Coronary artery (tissue), 2 donors: ENCODE data around the gene SAMD10.
A peak's percentile ranks its signal among the peaks of the same experiment; 100 is the strongest.

ENCODE experiments used
- DNase-seq: peaks from one replicate; pipeline ENCODE4 v3.0.0-alpha.2; 2017; ENCODE audit warnings: low spot score
- H3K27ac ChIP-seq, 2 donors: fragments of 200-600 bp; sonication (generic); one replicate each; pipeline ENCODE4 v1.5.1; 2016 to 2019
- H3K4me3 ChIP-seq: fragments of 200-600 bp; sonication (generic); 2 replicates; pipeline ENCODE4 v1.5.1; 2016; ENCODE audit warnings: mild to moderate bottlenecking, moderate library complexity
- TF ChIP-seq, protein P1 (sequence below): fragments of 200-600 bp; sonication (generic); IDR thresholded peaks from one replicate; pipeline ENCODE4 v1.5.1; 2019; ENCODE audit warnings: antibody characterized with exemption

SAMD10 gene

DNA sequence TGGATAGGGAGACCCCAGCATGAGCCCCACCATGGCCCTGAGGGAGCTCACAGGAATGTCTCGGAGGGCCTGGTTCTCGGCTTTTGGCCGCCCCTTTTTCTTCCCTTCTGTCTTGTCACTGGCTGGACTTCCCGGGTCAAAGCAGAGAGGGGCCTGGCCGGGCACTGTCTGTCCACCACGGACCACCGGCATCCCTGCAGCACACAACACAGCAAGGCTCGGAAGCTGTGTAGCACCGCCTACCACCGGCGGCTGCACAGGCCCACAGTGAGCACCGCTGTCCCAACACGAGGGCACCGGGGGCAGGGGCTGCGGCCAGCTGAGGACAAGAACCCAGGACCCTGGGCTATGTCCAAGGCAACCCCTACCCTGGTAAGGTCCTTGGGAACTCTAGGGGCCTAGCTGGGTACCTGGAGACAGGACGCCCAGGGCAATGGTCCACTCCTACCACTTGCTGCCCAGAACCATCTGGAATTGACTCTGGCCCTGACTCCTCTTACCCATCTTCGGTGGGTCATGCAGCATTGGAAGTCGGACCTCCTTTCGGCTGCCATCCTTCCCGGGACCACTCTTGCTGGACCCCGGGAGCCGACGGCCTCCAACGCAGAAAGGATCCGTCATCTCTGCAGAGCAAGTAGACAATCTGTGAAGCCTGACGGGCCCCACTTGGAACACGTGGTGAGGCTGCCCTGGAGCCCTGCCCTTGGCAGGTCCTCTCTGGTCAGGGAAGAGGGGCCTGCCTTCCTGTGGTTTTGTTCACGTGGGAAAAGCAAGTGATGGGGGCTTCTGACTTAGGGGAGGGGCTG, 11.9 kb downstream of the SAMD10 start:
- TF ChIP-seq, protein P1, sequence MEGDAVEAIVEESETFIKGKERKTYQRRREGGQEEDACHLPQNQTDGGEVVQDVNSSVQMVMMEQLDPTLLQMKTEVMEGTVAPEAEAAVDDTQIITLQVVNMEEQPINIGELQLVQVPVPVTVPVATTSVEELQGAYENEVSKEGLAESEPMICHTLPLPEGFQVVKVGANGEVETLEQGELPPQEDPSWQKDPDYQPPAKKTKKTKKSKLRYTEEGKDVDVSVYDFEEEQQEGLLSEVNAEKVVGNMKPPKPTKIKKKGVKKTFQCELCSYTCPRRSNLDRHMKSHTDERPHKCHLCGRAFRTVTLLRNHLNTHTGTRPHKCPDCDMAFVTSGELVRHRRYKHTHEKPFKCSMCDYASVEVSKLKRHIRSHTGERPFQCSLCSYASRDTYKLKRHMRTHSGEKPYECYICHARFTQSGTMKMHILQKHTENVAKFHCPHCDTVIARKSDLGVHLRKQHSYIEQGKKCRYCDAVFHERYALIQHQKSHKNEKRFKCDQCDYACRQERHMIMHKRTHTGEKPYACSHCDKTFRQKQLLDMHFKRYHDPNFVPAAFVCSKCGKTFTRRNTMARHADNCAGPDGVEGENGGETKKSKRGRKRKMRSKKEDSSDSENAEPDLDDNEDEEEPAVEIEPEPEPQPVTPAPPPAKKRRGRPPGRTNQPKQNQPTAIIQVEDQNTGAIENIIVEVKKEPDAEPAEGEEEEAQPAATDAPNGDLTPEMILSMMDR, result no peak
- Histone ChIP-seq H3K4me3 (no peak overlapping the region), H3K27ac (peak overlapping the region in 1 of 2 donors; percentile 76)
- no peak for DNase-seq

DNA sequence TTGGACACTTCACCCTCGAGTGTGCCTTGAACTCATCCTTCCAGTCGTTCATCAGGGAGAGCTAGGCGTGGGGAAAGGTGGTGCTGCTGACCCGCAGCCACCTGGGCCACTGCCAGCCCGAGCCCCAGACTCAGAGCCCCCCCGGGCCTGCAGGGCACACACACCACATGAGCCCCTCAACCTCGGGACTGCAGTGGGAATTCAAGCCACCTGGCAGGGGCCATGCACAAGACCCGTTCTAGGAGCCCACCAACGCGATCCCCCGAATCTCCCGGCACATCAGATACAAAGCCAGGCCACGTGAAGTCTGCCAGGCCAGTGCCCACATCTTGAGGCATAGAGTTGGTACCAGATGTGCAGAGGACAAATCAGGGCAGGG, 12.5 kb downstream of the SAMD10 start:
- H3K27ac ChIP-seq, result no peak overlapping the region
- TF ChIP-seq, protein P1, result no peak
- DNase-seq, result no peak
- no peak overlapping the region for H3K4me3 ChIP-seq

DNA sequence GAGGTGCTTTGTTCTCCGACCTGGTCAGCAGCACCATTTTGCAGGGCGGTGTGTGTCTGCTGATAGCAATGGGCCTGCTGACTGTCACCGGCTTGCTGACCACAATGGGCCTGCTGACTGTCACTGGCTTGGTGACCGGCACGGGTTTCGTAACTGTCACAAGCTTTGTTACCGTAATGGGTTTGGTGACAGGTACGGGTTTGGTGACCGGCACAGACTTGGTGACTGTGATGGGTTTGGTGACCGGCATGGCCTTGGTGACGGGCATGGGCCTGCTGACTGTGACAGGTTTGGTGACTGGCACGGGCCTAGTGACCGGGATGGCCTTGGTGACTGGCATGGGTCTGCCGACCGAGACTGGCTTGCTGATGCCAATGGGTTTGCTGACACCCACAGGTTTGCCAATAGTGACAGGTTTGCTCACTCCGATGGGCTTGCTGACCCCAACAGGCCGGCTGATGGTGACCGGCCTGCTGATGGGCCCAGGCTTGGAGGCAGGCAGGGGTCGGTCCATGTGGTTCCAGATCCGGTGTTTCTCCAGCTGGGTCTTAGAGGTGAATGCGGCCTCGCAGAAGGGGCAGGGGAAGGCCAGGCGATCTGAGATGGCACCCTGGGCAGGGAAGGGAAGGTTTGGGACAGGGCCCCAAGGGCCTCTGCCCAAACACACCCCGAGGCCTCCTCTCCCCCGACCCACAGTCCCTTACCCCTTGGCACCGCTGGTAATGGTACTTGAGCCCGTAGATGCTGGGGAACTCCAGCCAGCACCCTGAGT, 13.1 kb downstream of the SAMD10 start:
- H3K4me3 ChIP-seq, result no peak overlapping the region
- no peak overlapping the region for H3K27ac ChIP-seq
- TF ChIP-seq, protein P1, result no peak
- no peak for DNase-seq

DNA sequence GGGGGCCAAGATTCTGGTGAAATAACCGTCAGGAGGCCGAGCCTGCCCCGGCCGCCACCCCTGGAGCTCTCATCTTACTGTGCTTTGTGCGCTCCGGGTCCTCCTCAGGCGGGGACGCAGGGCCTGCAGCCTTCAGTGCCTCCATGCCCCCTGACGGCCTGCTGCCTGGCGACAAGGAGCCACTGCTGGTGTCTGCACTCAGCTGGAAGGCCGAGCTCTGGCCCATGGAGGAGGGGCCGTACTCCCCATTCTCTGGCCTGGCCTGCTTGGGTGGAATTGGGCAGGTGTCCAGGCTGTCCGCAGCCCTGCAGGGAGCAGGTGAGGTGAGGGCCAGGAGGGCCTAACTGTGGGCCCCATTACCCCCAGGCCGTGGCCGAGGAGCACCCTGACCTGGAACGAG, 15.0 kb downstream of the SAMD10 start:
- no peak for DNase-seq
- Histone ChIP-seq H3K27ac (no peak overlapping the region), H3K4me3 (no peak overlapping the region)
- TF ChIP-seq, protein P1, result no peak

DNA sequence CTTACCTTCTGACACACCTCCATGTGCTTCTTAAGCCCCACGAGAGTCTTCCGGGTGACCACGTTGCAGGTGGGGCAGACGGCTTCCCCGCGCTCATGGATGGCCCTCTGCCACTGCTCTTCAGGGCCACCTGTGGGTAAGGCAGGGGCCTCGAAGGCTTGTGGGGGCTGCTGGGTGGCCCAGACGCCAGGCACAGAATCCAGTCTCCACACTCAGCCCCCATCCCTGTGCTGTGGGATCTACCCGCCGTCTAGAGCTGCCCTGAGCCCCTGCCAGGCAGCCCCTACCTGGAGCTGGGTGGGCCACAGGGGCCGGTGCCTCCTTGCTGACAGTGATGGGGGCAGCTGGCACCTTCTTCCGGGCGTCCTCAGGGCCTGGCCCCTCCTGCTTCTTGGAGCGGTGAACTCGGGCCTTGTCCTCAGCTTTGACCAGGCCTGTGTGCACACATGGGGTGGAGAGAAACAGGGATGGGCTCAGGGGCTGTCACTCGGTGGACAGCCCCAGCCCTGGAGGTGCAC, 15.6 kb downstream of the SAMD10 start:
- no peak for DNase-seq
- TF ChIP-seq, protein P1, result no peak
- Histone ChIP-seq H3K27ac (no peak overlapping the region), H3K4me3 (no peak overlapping the region)

DNA sequence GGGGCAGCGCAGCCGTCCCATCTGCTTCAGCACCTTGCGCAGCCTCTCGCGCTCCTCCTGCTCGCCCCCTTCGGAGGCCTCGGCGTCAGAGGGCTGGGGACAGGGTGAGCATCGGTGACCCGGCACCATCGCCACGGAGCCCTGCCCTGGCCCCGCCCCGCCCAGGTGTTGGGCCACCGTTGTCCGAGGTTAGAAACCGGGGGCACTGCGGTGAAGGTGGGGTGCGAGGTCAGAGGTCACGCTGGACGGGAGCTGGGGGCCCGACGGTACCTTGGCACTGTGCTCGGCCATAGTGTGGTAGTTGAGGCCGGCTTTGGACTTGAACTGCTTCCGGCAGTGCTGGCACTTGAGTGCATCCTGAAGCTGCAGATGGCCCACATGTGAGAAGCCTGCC, 16.1 kb downstream of the SAMD10 start:
- no peak overlapping the region for H3K4me3 ChIP-seq
- no peak for DNase-seq
- H3K27ac ChIP-seq, result no peak overlapping the region
- TF ChIP-seq, protein P1, result no peak
